Activated T-cell treated with anti-CD3 and anti-CD28 coated beads, Interleukin-2, amount 50 U/mL, for 1 hour (primary cell): ENCODE data around the gene CDK14.

Experiments used
- DNase-seq: peaks from one replicate; pipeline ENCODE4 v3.0.0-alpha.2; 2020

Gene CDK14

DNA sequence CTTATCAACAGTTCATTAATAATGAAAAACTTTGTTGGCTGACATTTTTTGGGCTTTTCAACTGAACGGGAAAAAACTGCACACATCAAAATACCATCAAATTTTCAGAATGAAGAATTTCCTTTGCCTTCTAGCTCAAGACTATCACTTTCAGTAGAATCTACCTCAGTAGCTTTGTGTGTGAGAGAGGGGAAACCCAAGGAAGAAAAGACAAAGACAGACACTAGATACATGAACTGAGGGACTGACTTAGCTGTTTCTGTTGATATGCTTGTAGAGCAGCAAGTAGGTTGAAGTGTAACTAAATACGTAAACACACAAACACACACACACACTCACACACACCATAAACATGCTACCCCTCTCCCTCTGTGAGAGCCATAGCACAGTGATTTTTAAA, 257.1 kb downstream of the CDK14 start:
- no peak for DNase-seq

DNA sequence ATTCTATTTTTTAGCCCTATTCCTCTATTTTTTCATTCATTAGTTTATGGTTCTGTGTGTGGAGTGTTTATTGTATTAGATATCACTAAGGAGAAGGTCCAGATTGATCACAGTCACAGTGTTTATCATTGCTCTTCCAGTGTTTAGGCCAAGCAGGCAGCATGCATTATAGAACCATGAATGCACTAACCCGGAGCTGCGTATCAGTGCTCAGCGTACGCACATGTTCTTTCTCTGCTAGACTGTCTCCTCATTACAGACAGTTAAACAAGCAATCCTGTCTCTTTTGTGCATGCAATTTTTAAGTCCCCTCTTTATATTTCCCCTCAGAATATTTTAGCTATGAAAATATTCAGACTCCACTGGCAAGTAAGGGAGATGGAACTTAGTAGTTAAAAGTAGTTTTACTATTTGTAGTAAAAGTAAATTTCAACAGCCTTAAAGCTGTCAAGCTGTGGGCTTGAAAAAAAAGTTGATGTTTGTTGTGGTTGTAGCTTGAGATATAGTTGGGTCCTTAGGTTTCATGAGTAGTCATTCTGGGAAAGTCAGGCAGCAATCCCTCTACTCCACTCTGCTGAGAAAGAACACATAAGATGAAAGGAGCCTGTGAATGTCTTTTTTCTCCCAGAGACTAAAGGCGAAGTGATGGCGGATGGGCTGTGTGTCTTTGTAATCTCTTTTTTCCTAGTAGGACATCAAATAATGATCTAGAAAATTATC, 260.4 kb downstream of the CDK14 start:
- DNase-seq = no peak

DNA sequence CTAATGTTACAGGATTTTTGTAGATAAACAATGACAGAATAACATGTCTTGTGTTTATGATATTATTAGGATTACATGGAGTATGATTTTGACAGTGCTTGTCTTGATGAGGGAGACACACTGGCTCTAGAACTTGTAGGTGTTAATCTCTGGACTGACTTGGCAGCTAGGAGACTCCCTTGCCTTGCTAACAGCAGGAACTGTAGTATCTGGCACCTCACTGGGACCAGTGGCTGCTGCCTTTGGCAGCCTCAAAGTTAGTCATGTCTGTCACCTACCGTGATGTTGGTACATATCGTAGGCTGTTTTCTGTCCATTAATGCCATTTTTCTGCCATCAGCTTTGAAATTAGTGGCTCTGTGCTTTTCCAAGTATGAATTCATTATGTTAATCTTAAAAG, 261.5 kb downstream of the CDK14 start:
- DNase-seq = no peak

- DNase-seq = no peak
These were observed 262.4 kb downstream of the CDK14 start for GRCh38 chr7:90858546-90858945.

GRCh38 chr7:90859521-90859920, 263.4 kb downstream of the CDK14 start:
- no peak for DNase-seq

- DNase-seq = no peak
These were observed 268.0 kb downstream of the CDK14 start for GRCh38 chr7:90864088-90864487.

- no peak for DNase-seq
These were observed 273.2 kb downstream of the CDK14 start for GRCh38 chr7:90869335-90869734.

GRCh38 chr7:90876701-90877100, 280.6 kb downstream of the CDK14 start:
- no peak for DNase-seq

DNA sequence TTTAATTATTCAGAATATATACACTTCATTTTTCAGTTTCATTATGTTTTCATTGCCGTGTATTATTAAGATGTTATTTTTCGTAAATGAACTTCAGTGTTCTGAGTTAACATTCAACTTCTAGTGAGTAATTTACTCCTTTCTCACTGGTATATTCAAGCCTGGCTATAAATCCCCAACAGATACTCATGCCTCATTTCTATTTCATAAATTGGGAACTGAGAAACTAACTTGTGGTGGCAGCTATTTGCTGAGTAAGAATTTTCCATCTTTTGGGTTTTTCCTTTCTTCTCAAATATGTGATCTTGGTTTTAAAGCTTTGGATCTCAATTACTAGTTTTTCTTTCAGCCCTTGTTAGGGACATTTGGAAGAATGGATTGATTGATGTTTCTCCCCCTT, 281.1 kb downstream of the CDK14 start:
- no peak for DNase-seq

GRCh38 chr7:90879924-90880323, 283.8 kb downstream of the CDK14 start:
- DNase-seq = no peak

- DNase-seq = no peak
These were observed 290.3 kb downstream of the CDK14 start for GRCh38 chr7:90886416-90886815.

DNA sequence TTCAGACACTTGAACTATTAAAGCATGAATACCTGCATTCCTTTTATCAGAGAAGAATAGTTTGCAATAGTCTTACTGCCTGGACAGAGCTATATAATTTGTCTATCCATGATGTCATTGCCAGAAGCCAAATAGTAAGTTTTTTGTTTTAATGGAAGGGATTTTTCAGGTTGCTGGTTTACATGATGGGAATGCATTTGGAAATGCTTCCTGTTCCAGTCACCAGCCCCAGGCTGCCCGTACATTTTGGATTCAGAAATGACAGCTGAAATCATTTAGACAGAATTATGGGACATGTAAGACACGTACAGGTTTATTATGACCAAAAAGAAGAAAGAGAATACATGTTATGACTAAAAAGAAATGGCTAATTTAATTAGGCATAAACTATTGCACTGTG, 293.1 kb downstream of the CDK14 start:
- no peak for DNase-seq

- no peak for DNase-seq
These were observed 293.5 kb downstream of the CDK14 start for GRCh38 chr7:90889644-90890043.

DNA sequence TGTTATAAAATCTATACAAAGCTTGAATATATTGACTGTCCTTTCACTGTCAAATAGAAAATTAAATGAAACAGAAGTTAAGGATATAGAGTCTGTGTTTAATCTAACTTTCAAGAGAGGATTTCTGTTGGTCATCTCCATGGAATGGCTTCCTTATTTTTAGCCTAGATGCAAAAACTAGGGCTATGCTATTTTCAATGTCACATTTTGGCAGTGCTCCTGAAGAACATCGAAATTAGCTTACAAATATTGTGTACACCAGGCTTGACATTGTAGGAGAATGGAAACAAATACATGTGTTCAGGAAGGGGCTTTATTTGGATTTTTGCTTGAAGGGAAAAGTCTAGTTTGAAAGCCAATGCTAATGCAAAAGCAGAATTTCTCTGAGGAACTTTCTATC, 295.4 kb downstream of the CDK14 start:
- DNase-seq = no peak

DNA sequence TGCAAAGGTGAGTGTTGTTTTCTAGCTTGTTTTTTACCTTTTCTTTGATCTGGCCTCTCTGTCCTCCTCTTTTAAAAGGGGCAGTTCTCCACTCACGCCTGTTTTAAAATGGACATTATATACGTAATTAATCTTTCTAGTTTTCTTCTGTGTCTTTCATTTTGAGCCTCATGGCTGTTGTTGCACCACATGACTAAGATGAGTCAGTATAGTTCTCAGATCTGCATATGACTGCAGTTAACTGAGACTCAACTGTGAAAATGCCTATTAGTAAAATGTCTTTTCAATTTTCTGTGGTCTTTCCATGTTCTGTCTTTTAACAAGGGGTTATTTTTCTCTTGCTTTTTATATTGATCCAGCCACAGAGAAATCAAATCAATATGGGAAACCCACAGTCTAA, 296.1 kb downstream of the CDK14 start:
- no peak for DNase-seq

- no peak for DNase-seq
These were observed 298.0 kb downstream of the CDK14 start for GRCh38 chr7:90894122-90894521.

GRCh38 chr7:90896458-90896857, 300.3 kb downstream of the CDK14 start:
- DNase-seq = no peak

DNA sequence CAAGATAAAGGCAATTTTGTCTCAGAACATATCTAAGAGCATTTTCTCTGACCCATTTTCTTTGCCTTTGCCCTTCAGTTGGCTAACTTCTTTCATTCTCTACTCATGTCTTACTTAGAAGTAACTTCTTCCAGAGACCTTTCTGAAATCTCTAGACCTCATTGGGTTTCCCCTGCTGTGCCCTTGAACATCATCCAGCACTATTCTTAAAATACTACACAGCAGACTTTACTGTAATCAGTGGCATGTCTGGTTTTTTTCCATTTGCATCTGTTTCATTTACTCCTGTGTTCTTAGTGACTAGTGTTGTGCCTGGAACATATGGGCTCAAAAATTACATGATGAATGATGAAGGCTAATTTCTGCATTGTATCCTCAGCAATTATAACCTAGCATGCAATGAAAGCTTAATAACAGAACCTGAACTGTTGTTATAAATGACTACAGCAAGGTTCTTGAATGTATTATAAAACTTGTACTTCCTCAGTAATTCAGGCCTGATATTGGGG, 301.9 kb downstream of the CDK14 start:
- no peak for DNase-seq

GRCh38 chr7:90900628-90901356, 304.7 kb downstream of the CDK14 start:
- no peak for DNase-seq

DNA sequence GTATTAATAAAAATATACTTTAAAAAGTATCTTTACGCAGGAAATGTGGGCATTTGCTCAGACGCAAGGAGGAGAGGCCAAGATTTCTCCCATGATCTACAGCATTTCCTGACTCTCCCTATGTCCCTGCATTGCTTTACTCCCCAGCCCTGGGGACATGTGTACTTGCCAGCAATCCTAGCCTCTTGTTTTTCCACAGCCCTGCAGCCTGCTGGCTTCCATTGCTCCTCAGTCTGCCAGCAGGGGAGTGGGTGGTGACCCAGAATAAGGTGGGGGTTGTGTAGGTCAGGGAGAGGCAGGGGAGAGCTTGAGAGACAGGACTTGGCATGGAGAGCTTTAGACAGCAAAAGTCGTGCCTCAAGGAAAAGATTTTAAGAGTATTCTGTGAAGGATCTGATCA, 307.7 kb downstream of the CDK14 start:
- no peak for DNase-seq

DNA sequence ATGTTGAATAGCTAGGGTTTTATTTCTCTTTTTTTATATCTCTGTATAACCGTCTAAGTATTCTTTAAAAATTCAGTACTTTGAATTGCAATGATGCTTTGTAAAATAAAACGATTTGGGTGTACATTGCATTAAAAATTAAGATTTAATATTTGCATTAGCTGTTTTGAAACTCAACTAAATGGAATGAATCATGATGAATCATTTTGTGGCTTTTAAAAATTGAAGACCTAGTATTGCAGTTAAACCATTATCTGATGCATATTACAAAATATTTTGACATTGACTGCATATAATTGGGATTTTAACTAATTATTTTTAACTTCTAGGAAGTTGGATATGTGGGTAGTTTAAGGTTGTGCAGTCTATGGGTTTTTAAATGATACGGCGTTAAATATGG, 314.0 kb downstream of the CDK14 start:
- DNase-seq = no peak

DNA sequence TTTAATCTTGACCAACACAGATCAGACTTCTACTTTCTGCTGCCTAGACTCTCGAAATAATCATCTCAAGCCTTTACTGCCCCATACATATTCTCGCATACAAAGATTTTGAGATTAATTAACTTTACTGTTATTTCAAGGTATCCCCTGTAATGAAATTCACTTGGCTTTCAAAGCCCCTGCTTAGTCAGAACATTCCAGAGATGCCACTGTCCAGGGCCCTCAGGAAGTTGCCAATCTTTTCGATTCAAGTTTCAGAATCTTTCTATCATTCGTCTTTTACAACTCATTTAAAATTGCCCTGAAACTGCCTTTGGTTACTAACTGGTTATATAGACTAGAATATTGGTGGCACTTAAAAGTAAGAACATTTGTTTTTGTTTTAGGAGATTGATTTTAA, 320.2 kb downstream of the CDK14 start:
- DNase-seq = no peak

DNA sequence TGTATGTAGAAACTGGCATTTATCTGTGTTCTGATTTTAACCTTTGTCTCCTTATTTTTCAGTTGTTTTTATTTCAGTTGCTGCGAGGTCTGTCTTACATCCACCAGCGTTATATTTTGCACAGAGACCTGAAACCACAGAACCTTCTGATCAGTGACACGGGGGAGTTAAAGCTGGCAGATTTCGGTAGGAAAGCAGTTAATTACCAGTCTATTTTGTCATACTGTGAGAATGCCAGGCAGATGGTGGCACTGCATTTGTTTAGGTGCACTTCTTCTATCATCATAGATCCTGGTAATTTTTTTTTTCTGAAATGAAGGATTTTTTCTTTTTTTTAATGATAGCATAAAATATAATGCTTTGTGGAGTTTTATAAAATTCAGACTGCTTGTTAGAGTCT, 321.4 kb downstream of the CDK14 start:
- DNase-seq = no peak

- DNase-seq = no peak
These were observed 322.2 kb downstream of the CDK14 start for GRCh38 chr7:90918303-90918702.

GRCh38 chr7:90919816-90920215, 323.7 kb downstream of the CDK14 start:
- DNase-seq = no peak
